HL-60 (cell line): ENCODE results near the gene CRTC1.

Source experiments
- DNase-seq, 2 experiments: peaks; one replicate each; pipeline ENCODE4 v3.0.0-alpha.2; 2010 to 2020; ENCODE audit warnings: low read depth in 1 of 2, low spot score in 1 of 2
- H3K27ac ChIP-seq: fragments of 250-450 bp; sonication (Bioruptor Pico); replicated peaks from 2 replicates; pipeline ENCODE4 v1.5.1; 2020; ENCODE audit warnings: mild to moderate bottlenecking, moderate library complexity
- H3K27me3 ChIP-seq: fragments of 250-450 bp; sonication (Bioruptor Pico); 2 replicates; pipeline ENCODE4 v1.5.1; 2021; ENCODE audit warnings: mild to moderate bottlenecking, moderate library complexity; ENCODE audit not compliant: insufficient read depth, poor library complexity, severe bottlenecking
- H3K4me3 ChIP-seq: replicated peaks from 2 replicates; pipeline ENCODE4 v1.5.1; 2011; ENCODE audit warnings: mild to moderate bottlenecking, control low read depth, low read length; ENCODE audit not compliant: insufficient read depth
- CTCF ChIP-seq: IDR thresholded peaks from one replicate; pipeline ENCODE4 v1.5.1; 2011; ENCODE audit warnings: low read length, control low read depth, inconsistent platforms; ENCODE audit not compliant: insufficient read depth
- GABPA ChIP-seq: IDR thresholded peaks from 2 replicates; pipeline ENCODE4 v1.6.1; 2012; ENCODE audit warnings: low read depth
- POLR2AphosphoS5 ChIP-seq: IDR thresholded peaks from 2 replicates; pipeline ENCODE4 v1.6.1; 2012; ENCODE audit warnings: low read depth
- REST ChIP-seq: IDR thresholded peaks from 2 replicates; pipeline ENCODE4 v1.6.1; 2012; ENCODE audit warnings: low read depth; ENCODE audit not compliant: insufficient replicate concordance
- SPI1 ChIP-seq: IDR thresholded peaks from 2 replicates; pipeline ENCODE4 v1.6.1; 2012; ENCODE audit warnings: low read depth, mild to moderate bottlenecking, borderline replicate concordance

Gene CRTC1

GRCh38 chr19:18777301-18778075 is 94.0 kb downstream of the CRTC1 start:
- H3K27ac ChIP-seq = no peak overlapping the region
- TF ChIP-seq POLR2AphosphoS5 = no peak
- no peak for TF ChIP-seq SPI1
- TF ChIP-seq CTCF = no peak
- no peak for TF ChIP-seq GABPA
- no peak for TF ChIP-seq REST
- no peak for DNase-seq
- H3K4me3 ChIP-seq = no peak overlapping the region
- peaks cover 4% of the 10 kb centered on the region for H3K27me3 ChIP-seq

GRCh38 chr19:18778076-18778389 is 94.6 kb downstream of the CRTC1 start:
- Histone ChIP-seq H3K27me3 (peaks cover 5% of the 10 kb centered on the region), H3K27ac (no peak overlapping the region), H3K4me3 (no peak overlapping the region)
- no peak for DNase-seq
- TF ChIP-seq POLR2AphosphoS5 (no peak), SPI1 (no peak)

GRCh38 chr19:18778826-18779495 is 95.5 kb downstream of the CRTC1 start:
- no peak overlapping the region for H3K27ac ChIP-seq
- TF ChIP-seq GABPA = no peak
- no peak for TF ChIP-seq POLR2AphosphoS5
- TF ChIP-seq SPI1 = no peak
- TF ChIP-seq REST = no peak
- TF ChIP-seq CTCF = no peak
- peaks cover 5% of the 10 kb centered on the region for H3K27me3 ChIP-seq
- no peak overlapping the region for H3K4me3 ChIP-seq
- DNase-seq = no peak

- no peak for DNase-seq
- TF ChIP-seq GABPA = no peak
- TF ChIP-seq POLR2AphosphoS5 = no peak
- no peak for TF ChIP-seq SPI1
- no peak for TF ChIP-seq REST
- no peak for TF ChIP-seq CTCF
- peaks cover 7% of the 10 kb centered on the region for H3K27me3 ChIP-seq
- no peak overlapping the region for H3K4me3 ChIP-seq
- H3K27ac ChIP-seq = no peak overlapping the region
Measured at GRCh38 chr19:18780081-18780480, 96.6 kb downstream of the CRTC1 start.
